Measurements from ENCODE around the gene KLF13. TPM values are rescaled to one million over a fixed set of nuclear protein-coding genes. Genes with fewer than 3 reads are reported as not detected.

KLF13 gene
- total RNA-seq, 2 donors from 2014 or later, result 34.5 to 69.9 TPM

Other genes starting within 250 kb of the KLF13 start
- gene TRPM1, start 225.1 kb upstream of the KLF13 start, total RNA-seq, result under 1 TPM in 1 of 2 donors, not detected in 1; 0.24 TPM

Measured in left cardiac atrium (tissue), 2 donors.